HEK293 (cell line): ENCODE results near the gene TCERG1L.

ENCODE experiments used
- CTCF ChIA-PET: fragments of 350-600 bp; formaldehyde crosslinking; extraction: SDS; loops from one replicate; lab custom pipeline; 2021; ENCODE audit warnings: antibody characterized with exemption; lab: Yijun Ruan, JAX
- POLR2A ChIA-PET: fragments of 300-600 bp; formaldehyde crosslinking; extraction: SDS; loops from one replicate; lab custom pipeline; 2020; ENCODE audit warnings: antibody characterized with exemption, inconsistent platforms; lab: Yijun Ruan, JAX
- H3K27ac ChIP-seq: fragments of 200-500 bp; sonication (Bioruptor generic); 2 replicates; pipeline ENCODE4 v1.5.1; 2014; ENCODE audit warnings: low read depth, low read length, control low read depth, inconsistent platforms; ENCODE audit errors: extremely low read depth
- H3K36me3 ChIP-seq, 2 experiments: fragments of 200-500 bp in 1 of 2; sonication (Bioruptor generic) in 1 of 2; 1 replicate in 1 of 2; 2 replicates in 1 of 2; pipeline ENCODE4 v1.5.1; 2014 to 2017; ENCODE audit warnings: inconsistent platforms in 2 of 2, low read length in 2 of 2; ENCODE audit not compliant: control insufficient read depth in 2 of 2, insufficient read depth in 1 of 2
- H3K4me1 ChIP-seq: fragments of 200-500 bp; sonication (Bioruptor generic); 2 replicates; pipeline ENCODE4 v1.5.1; 2014; ENCODE audit warnings: mild to moderate bottlenecking, low read length, inconsistent platforms; ENCODE audit not compliant: control insufficient read depth, insufficient read depth
- H3K4me3 ChIP-seq: 2 replicates; pipeline ENCODE4 v1.5.1; 2011; ENCODE audit warnings: low read depth, mild to moderate bottlenecking, control low read depth, low read length, moderate library complexity
- H3K9me3 ChIP-seq: fragments of 200-500 bp; sonication (Bioruptor generic); 2 replicates; pipeline ENCODE4 v1.5.1; 2014; ENCODE audit warnings: low read depth, low read length, inconsistent platforms; ENCODE audit not compliant: control insufficient read depth, insufficient read depth
- GLI4 ChIP-seq: fragments of 450-650 bp; formaldehyde crosslinking; IDR thresholded peaks from 2 replicates; pipeline ENCODE4 v1.5.1; 2016; ENCODE audit warnings: missing biosample characterization, missing genetic modification characterization
- GLIS2 ChIP-seq: fragments of 450-650 bp; formaldehyde crosslinking; IDR thresholded peaks from 2 replicates; pipeline ENCODE4 v1.5.1; 2016; ENCODE audit warnings: missing biosample characterization, missing genetic modification characterization
- HOXA7 ChIP-seq: sonication (generic); formaldehyde crosslinking; IDR thresholded peaks from 2 replicates; pipeline ENCODE4 v1.8.1; 2022; ENCODE audit warnings: missing genetic modification reagents, borderline replicate concordance
- HOXD13 ChIP-seq: sonication (generic); formaldehyde crosslinking; IDR thresholded peaks from 2 replicates; pipeline ENCODE4 v1.8.0; 2022; ENCODE audit warnings: missing genetic modification reagents, borderline replicate concordance
- MZF1 ChIP-seq: fragments of 450-650 bp; formaldehyde crosslinking; IDR thresholded peaks from 2 replicates; pipeline ENCODE4 v1.5.1; 2017; ENCODE audit warnings: missing biosample characterization, missing genetic modification characterization, borderline replicate concordance
- SALL2 ChIP-seq: fragments of 450-650 bp; formaldehyde crosslinking; IDR thresholded peaks from 2 replicates; pipeline ENCODE4 v1.5.0; 2017; ENCODE audit warnings: missing biosample characterization, mild to moderate bottlenecking, missing genetic modification characterization, borderline replicate concordance
- ZBTB11 ChIP-seq: fragments of 450-650 bp; formaldehyde crosslinking; conservative IDR thresholded peaks from 2 replicates; pipeline ENCODE4 v1.5.1; 2016; ENCODE audit warnings: low read depth, missing biosample characterization, missing genetic modification characterization
- ZBTB26 ChIP-seq: fragments of 450-650 bp; formaldehyde crosslinking; optimal IDR thresholded peaks from 2 replicates; pipeline ENCODE3; 2016; ENCODE audit warnings: missing biosample characterization, mild to moderate bottlenecking, missing genetic modification characterization
- ZEB2 ChIP-seq: fragments of 450-650 bp; formaldehyde crosslinking; IDR thresholded peaks from 2 replicates; pipeline ENCODE4 v1.5.1; 2016; ENCODE audit warnings: missing biosample characterization, missing genetic modification characterization
- ZIC2 ChIP-seq: fragments of 450-650 bp; formaldehyde crosslinking; IDR thresholded peaks from 2 replicates; pipeline ENCODE4 v1.5.1; 2016; ENCODE audit warnings: missing biosample characterization, missing genetic modification characterization
- ZNF112 ChIP-seq: fragments of 450-650 bp; formaldehyde crosslinking; IDR thresholded peaks from 2 replicates; pipeline ENCODE4 v1.5.0; 2017; ENCODE audit warnings: missing biosample characterization, missing genetic modification characterization
- ZNF140 ChIP-seq: fragments of 450-650 bp; formaldehyde crosslinking; IDR thresholded peaks from 2 replicates; pipeline ENCODE4 v1.5.1; 2016; ENCODE audit warnings: missing biosample characterization, missing genetic modification characterization
- ZNF280D ChIP-seq: fragments of 450-650 bp; formaldehyde crosslinking; IDR thresholded peaks from 2 replicates; pipeline ENCODE4 v1.5.1; 2016; ENCODE audit warnings: missing biosample characterization, missing genetic modification characterization
- ZNF416 ChIP-seq: fragments of 450-650 bp; formaldehyde crosslinking; IDR thresholded peaks from 2 replicates; pipeline ENCODE4 v1.5.1; 2016; ENCODE audit warnings: missing biosample characterization, missing genetic modification characterization
- ZNF626 ChIP-seq: fragments of 450-650 bp; sonication (Bioruptor Pico); formaldehyde crosslinking; IDR thresholded peaks from 2 replicates; pipeline ENCODE4 v1.5.1; 2018; ENCODE audit warnings: missing biosample characterization, missing genetic modification characterization, inconsistent platforms
- ZNF830 ChIP-seq: fragments of 450-650 bp; IDR thresholded peaks from 2 replicates; pipeline ENCODE4 v1.5.0; 2018; ENCODE audit warnings: missing biosample characterization, missing genetic modification characterization, low read depth, mild to moderate bottlenecking, moderate library complexity
- ZSCAN4 ChIP-seq: fragments of 450-650 bp; formaldehyde crosslinking; IDR thresholded peaks from 2 replicates; pipeline ENCODE4 v1.5.1; 2017; ENCODE audit warnings: missing biosample characterization, missing genetic modification characterization

The TCERG1L gene

GRCh38 chr10:131215776-131216175 lies 95.7 kb downstream of the TCERG1L start:
- Histone ChIP-seq H3K27ac (no peak overlapping the region), H3K36me3 (no peaks in the 10 kb centered on the region), H3K4me1 (no peaks in the 10 kb centered on the region), H3K9me3 (no peaks in the 10 kb centered on the region), H3K4me3 (no peak overlapping the region)
- TF ChIP-seq ZBTB11 (tag by site-specific recombination) (no peak), GLI4 (tag by site-specific recombination) (no peak), HOXA7 (CRISPR knock-in tag) (no peak), MZF1 (tag by site-specific recombination) (no peak), ZNF140 (tag by site-specific recombination) (no peak), ZIC2 (no peak), ZEB2 (no peak), ZNF112 (tag by site-specific recombination) (no peak), ZSCAN4 (no peak), GLIS2 (tag by site-specific recombination) (no peak), ZNF830 (tag by site-specific recombination) (no peak), SALL2 (tag by site-specific recombination) (no peak), ZBTB26 (tag by site-specific recombination) (no peak), ZNF626 (tag by site-specific recombination) (no peak), HOXD13 (CRISPR knock-in tag) (no peak), ZNF416 (tag by site-specific recombination) (no peak), ZNF280D (tag by site-specific recombination) (no peak)
- POLR2A ChIA-PET = no interaction called here
- CTCF ChIA-PET = no interaction called here
